ENCODE results near the gene ZNF530. TPM values are rescaled to one million over a fixed set of nuclear protein-coding genes. Genes with fewer than 3 reads are reported as not detected.
A peak's percentile ranks its signal among the peaks of the same experiment; 100 is the strongest.

ZNF530 gene
- total RNA-seq, 4 donors from 2014 or later = 0.76 to 4.1 (median 1.8) TPM

- DNase-seq = no peak
- Histone ChIP-seq H3K4me3 (no peak overlapping the region), H3K36me3 (peaks cover 0 to 28% (median 0%) of the 10 kb centered on the region in 3 donors), H3K9me3 (peaks cover 0 to 68% (median 23%) of the 10 kb centered on the region in 4 donors), H3K4me1 (peaks cover 0 to 11% (median 8%) of the 10 kb centered on the region in 4 donors), H3K27ac (no peak overlapping the region), H3K27me3 (no peaks in the 10 kb centered on the region)
- TF ChIP-seq CTCF (IDR thresholded peaks at IDR 0.05) (no peak), POLR2A (IDR thresholded peaks at IDR 0.05) (no peak)
Observed at GRCh38 chr19:57587529-57587928, 12.2 kb upstream of the ZNF530 start.

GRCh38 chr19:57599377-57599760 is 316 bp upstream of the ZNF530 start:
- H3K4me3 ChIP-seq = peak overlapping the region; percentile 59 to 92 (median 79)
- H3K4me1 ChIP-seq = peaks cover 0 to 7% (median 4%) of the 10 kb centered on the region in 4 donors
- peak overlapping the region in 1 of 4 donors; percentile 40 for H3K27ac ChIP-seq
- H3K9me3 ChIP-seq = peaks cover 0 to 15% (median 0%) of the 10 kb centered on the region in 4 donors
- H3K36me3 ChIP-seq = peaks cover 0 to 3% (median 0%) of the 10 kb centered on the region in 3 donors
- no peak for TF ChIP-seq CTCF (IDR thresholded peaks at IDR 0.05)
- TF ChIP-seq POLR2A (IDR thresholded peaks at IDR 0.05) = no peak
- H3K27me3 ChIP-seq = no peaks in the 10 kb centered on the region
- DNase-seq = no peak

GRCh38 chr19:57606931-57607330 is 7.2 kb downstream of the ZNF530 start:
- peaks cover 0 to 31% (median 0%) of the 10 kb centered on the region in 3 donors for H3K36me3 ChIP-seq
- H3K4me1 ChIP-seq = no peaks in the 10 kb centered on the region
- no peak for TF ChIP-seq POLR2A (IDR thresholded peaks at IDR 0.05)
- DNase-seq = no peak
- no peak overlapping the region for H3K27ac ChIP-seq
- H3K4me3 ChIP-seq = no peak overlapping the region
- H3K9me3 ChIP-seq = peaks cover 0 to 31% (median 11%) of the 10 kb centered on the region in 4 donors
- H3K27me3 ChIP-seq = no peaks in the 10 kb centered on the region

GRCh38 chr19:57611113-57611512 is 11.4 kb downstream of the ZNF530 start:
- Histone ChIP-seq H3K9me3 (peaks cover 0 to 30% (median 12%) of the 10 kb centered on the region in 4 donors), H3K27ac (no peak overlapping the region), H3K4me3 (no peak overlapping the region), H3K27me3 (no peaks in the 10 kb centered on the region), H3K4me1 (peaks cover 0 to 6% (median 0%) of the 10 kb centered on the region in 4 donors), H3K36me3 (peaks cover 0 to 19% (median 0%) of the 10 kb centered on the region in 3 donors)
- no peak for DNase-seq
- TF ChIP-seq CTCF (IDR thresholded peaks at IDR 0.05) (no peak), POLR2A (IDR thresholded peaks at IDR 0.05) (no peak)

GRCh38 chr19:57613941-57614743 is 14.5 kb downstream of the ZNF530 start, which contains the start of gene ZNF134:
Gene ZNF134, plus strand, starts transcription at chr19:57614242. Its CDS starts 5,227 bp downstream, at chr19:57619469.
- TF ChIP-seq POLR2A (IDR thresholded peaks at IDR 0.05) = no peak
- TF ChIP-seq CTCF (IDR thresholded peaks at IDR 0.05) = peak in 2 of 6 experiments; percentile 20 to 40
- peak within 1 kb of the TSS; percentile 91 to 97 (median 94) for H3K4me3 ChIP-seq
- peaks cover 0 to 6% (median 0%) of the 10 kb centered on the region in 4 donors for H3K4me1 ChIP-seq
- no peaks in the 10 kb centered on the region for H3K27me3 ChIP-seq
- peak within 1 kb of the TSS; percentile 49 to 74 (median 62) for H3K27ac ChIP-seq
- peaks cover 0 to 39% (median 0%) of the 10 kb centered on the region in 3 donors for H3K36me3 ChIP-seq
- H3K9me3 ChIP-seq = peaks cover 0 to 44% (median 24%) of the 10 kb centered on the region in 4 donors
- peak; percentile 89 to 97 (median 91) for DNase-seq

GRCh38 chr19:57615346-57615745 is 15.7 kb downstream of the ZNF530 start:
- no peaks in the 10 kb centered on the region for H3K27me3 ChIP-seq
- H3K9me3 ChIP-seq = peaks cover 0 to 56% (median 35%) of the 10 kb centered on the region in 4 donors
- H3K27ac ChIP-seq = no peak overlapping the region
- H3K4me1 ChIP-seq = peaks cover 0 to 6% (median 0%) of the 10 kb centered on the region in 4 donors
- no peak for DNase-seq
- peaks cover 0 to 51% (median 8%) of the 10 kb centered on the region in 3 donors for H3K36me3 ChIP-seq
- H3K4me3 ChIP-seq = peak overlapping the region in 1 of 4 donors; percentile 95
- TF ChIP-seq CTCF (IDR thresholded peaks at IDR 0.05) = no peak
- no peak for TF ChIP-seq POLR2A (IDR thresholded peaks at IDR 0.05)
